ENCODE results near the gene ELAVL1.

The ELAVL1 gene

DNA sequence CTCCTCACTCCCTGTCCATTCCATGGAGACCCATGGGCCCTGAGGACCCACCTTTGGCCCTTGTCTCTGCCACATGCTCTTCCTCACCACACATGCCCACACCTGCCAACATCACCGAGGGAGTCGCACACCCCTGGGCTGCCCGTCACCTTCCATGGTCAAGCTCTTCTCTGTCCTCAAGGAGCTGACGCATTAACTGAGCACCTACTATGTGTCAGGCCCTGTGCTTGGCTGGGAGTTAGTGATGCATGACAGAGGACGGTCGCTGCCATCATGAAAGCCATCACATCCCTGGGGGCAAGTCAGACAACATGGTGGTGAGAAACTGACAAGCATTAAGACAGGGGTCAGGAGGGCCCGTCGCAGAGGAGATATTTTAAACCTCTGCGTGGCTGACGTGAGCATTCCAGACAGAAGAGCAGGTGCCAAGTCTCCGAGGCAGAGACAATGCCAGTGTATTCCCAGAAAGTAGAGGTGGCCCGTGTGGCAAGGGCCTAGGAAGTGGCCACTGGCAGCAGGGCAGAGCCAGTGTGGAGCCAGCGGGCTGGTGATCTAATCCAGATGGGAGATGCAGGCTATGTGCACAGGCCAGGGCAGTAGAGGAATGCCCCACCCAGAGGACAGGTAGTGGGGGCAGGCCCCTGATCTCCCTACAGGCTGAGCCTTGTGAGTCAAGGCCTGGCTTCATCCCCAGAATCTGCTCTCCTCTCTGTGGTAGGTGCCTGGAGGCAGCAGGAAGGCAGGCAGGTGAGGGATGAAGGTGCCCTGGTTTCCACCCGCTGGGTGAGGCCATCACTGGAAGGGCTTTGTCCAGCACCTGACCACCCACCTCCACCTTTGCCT, 21.2 kb downstream of the ELAVL1 start:
- DNase-seq (ENCODE audit: low read depth): no peak

DNA sequence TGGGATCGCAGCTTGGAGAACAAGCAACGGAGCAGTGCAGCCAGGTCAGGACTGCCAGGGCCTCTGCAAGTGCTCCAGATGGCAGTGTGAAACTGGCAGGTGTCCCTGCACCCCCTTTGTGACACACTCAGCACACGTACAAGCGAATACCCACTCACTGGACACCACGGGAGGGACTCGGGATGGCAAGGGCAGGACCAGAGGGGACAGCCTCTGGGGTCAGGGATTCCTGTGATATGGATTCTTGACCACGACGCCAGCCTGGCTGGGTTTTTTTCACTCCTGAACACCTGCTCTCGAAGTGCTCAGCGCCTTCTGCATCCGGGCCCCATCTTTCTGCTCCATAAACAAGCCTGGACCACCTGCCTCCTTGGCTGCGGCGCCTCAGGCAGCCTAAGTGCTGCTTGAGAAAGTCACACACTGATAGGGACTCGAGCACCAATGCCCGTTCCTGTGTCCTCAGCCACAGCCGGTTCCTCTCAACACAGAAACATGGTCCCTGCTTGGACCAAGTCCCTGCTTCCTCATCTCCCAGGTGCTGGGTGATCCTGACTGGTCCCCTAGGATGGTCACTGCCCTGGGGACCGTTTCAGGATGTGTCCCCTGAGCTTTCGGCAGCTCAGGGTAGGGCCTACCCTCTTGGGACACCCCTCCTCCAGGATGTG, 22.0 kb downstream of the ELAVL1 start:
- no peak for DNase-seq (ENCODE audit: low read depth)

DNA sequence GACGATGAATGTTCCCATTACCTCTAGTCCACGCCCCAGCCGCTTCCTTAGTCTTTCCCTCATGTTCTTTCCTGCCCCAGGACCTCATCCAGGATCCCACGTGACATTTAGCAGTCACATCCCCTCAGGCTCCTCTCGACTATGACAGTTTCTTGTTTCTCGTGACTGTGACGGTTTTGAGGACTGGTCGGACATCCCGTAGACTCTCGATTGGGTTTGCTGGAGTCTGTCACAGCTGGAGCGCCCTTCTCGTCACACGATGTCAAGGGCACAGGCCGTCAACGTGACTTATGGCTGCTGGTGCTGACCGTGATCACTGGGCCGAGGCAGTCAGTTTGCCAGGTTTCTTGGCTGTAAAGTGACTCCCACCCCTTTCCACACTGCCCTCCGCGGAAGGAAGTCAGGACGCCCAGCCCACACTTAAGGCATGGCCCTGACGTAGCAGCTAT, 22.8 kb downstream of the ELAVL1 start:
- no peak for DNase-seq (ENCODE audit: low read depth)

DNA sequence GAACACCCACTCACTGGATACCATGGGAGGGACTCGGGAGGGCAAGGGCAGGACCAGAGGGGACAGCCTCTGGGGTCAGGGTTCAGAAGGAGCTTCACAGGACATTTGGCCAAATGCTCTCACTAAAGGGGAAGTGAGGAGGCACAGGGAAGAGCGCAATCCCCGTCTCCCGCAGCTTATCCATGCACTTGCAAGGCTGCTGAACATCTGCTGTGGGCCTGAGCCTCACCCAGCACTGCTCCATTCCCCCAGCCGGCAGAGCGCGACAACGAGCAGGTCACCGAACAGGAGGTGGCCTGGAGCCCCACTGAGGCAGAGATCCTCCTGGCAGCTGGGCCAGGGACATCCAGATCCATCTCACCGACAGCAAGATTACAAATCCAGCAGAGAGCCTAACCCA, 23.3 kb downstream of the ELAVL1 start:
- DNase-seq (ENCODE audit: low read depth): no peak

DNA sequence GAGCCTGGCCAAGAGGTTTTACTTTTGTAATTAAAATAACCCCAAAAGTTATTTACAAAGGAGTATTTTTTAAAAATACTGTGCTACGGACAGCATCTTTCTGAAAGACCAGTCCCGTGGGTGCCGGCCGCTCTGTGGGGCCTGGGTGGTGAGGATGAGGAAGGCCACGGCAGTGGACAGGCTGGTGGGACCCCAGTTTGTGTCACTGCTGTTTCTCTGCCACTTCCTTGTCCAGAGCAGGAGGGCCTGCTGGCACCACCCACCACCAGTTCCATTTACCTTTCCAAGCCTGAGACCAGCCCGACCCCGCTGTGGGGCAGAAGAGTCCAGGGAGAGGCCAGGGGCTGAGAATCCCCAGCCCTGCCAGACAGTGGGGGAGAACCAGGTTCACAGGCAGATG, 23.8 kb downstream of the ELAVL1 start:
- DNase-seq (ENCODE audit: low read depth): no peak

DNA sequence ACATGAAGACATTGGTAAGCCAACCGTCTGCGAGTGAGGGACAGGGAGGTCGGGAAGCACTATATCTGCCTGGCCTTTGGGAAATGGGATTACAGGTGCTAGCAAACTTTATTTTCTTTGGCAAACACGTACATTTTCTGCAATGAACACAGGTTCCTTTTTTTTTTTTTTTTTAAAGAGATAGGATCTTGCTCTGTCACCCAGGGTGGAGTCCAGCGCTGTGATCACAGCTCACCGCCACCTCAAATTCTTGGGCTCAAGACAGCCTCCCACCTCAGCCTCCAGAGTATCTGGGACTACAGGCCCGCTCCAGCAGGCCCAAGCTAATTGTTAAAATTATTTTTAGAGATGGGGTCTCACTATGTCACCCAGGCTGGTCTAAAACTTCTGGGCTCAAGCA, 24.2 kb downstream of the ELAVL1 start:
- DNase-seq (ENCODE audit: low read depth): no peak

DNA sequence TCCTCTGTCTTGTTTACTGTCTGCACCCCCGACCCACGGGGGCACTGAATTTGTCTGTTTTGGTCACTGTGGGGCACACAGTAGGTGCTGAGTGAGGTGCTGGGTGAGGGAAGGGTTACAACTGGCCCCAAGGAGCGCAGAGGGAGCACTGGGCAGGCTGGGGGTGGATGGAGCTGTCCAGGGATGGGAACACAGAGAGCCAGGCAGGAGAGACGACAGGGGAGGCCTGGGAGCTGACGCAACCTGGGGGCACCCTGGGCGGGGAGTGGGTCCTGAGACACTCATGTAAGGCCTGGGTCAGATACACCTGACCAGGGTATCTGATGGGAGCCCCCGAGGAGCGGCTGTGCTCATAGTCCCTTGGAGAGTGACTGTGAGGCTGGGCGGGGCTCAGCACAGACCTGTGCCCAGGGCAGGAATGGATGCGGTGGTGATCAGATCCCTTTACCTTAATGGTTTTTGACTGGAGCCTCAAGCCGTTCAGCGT, 24.8 kb downstream of the ELAVL1 start:
- DNase-seq (ENCODE audit: low read depth): no peak

DNA sequence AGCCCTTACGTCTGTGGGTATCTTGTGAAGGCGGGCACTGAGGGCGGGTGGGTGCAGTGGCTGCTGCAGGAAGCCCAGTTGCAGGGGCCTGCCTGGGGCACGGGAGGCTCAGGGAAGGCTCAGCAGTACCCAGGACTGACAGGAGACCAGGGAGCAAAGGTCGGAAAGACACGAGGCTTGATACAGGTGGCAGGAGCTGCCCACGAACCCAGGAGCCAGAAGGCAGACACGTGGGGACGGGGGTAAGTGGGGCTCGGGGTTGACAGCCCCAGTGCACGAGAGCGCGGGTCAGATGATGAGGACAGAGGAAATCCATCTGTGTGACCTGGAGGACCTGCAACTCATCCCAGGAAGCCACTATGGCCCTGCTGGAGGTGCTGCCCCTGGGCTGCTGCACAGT, 25.3 kb downstream of the ELAVL1 start:
- DNase-seq (ENCODE audit: low read depth): no peak

DNA sequence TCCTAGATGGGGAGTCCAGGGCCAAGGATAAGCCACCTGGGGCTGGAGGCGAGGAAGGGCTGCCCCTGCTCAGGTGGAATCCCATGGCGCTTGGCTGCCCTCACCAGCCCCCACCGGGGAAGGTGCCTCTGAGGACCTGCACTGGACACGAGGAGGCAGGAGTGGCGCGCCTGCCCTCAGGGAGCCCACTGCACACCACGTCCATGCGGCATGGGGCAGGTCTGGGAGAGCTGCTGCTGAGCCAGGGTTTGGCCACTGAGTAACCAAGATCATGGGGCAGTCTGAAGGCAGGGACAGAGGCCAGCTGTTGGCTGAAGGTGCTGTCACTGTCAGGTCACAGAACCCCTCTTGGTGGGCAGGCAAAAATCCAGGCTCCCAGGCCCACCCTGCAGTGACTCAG, 25.9 kb downstream of the ELAVL1 start:
- DNase-seq (ENCODE audit: low read depth): no peak

DNA sequence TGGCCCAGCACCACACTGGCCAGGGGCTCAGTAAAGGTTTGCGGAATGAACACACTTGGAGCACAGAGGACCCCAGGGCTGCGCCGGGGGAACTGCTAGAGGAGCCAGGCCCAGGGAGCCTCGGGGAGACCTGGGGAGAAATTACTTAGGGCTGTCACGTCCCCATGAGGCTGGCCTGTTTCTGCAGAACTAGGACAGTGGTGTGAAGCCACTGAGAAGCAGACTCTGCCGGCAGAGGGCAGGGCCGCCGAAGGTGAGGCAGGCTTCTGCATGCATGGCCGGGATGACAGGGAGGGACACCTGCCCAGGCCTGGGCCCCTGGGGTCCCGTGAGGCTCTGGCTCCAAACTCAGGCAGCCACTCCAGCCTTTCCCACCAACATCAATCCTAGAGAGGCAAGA, 26.4 kb downstream of the ELAVL1 start:
- no peak for DNase-seq (ENCODE audit: low read depth)

DNA sequence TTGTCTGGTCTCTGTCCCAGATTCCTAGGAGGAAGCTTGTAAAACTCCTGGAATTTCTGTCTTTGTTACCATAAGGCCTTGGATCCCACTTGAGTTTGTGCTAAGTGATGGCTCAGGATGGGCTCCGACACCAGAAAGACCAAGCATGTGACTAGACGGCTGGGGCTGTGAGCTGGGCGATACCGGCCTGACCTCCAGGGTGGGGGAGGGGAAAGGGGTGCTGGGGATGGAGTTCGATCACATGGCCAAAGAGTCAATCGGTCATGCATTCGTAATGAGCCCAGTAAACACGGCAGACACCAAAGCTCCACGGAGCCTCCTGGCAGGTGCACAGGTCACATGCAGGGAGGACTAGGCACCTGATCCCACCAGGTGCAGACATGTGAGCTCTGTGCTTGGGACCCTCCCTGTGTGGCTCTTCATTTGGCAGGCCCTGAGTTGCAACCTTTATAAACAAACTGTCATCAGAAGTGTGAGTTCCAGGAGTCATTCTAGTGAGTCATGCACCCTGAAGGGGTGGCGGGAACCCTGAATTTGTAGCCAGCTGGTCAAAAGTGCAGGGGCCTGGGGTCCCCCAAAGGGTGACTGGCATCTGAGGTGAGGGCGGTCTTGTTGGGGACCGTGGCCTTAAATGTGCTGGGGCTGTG, 27.1 kb downstream of the ELAVL1 start:
- no peak for DNase-seq (ENCODE audit: low read depth)

DNA sequence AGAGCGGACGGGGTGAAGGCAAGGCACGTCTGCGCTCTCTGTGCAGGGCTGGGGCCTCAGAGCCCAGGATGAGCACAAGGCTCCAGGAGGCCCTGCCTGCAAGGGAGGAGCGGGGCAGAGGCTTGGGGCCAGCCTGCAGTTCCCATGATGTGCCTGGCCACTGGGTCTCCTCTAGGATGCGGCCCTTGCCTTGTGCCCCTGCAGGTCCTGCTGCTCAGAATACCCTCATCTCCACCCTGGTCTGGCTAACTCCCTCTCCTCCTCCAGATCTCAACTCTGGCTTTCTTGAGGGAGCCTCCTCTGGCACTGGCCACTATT, 27.8 kb downstream of the ELAVL1 start:
- no peak for DNase-seq (ENCODE audit: low read depth)

DNA sequence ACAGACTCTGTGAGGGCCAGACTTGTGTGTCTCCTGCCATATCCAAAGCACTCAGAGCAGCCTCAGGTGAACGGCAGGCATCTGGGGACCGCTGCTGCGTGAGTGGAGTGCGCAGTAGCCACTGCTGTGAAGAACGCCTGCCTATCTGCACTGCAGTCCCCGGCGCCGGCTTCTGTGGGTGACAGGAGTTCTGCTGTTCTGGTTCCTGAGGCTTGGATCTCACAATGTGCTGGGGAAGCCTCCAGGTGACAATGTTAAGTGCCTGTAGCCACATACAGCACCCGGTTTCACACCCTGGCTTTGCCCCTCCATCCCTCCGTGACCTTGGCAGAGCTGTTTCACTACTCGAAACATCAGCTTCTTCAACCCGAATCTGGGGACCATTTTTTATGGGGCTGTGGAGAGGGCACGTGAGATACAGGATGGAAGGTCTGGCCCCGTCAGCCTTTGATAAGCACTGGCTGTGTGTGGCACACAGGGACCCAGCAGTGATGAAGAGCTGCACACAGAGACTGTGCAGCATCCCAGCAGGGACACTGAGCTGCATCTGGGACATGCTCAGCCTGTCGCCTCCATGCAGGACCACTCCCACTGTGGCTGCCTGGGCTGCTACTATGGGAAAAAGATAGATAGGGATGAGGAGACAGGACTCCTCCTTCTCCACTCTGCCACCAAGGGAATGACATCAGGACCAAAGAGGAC, 28.3 kb downstream of the ELAVL1 start:
- DNase-seq (ENCODE audit: low read depth): no peak

DNA sequence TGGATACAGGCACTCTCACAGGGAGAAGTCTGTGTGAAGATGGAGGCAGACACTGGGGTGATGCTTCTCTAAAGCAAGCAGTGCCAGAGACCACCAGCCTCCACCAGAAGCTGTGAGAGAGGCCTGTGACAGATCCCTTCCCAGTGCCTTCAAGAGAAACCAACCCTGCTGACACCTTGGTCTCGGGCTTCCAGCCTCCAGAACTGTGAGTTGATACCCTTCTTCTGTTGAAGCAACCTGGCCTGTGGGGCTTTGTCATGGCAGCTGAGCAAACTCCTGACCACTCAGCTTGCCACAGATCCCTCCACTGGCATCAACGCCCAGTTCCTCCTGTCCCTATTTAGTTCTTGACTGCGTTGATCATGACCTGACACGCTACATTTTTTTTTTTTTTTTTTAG, 29.0 kb downstream of the ELAVL1 start:
- no peak for DNase-seq (ENCODE audit: low read depth)

DNA sequence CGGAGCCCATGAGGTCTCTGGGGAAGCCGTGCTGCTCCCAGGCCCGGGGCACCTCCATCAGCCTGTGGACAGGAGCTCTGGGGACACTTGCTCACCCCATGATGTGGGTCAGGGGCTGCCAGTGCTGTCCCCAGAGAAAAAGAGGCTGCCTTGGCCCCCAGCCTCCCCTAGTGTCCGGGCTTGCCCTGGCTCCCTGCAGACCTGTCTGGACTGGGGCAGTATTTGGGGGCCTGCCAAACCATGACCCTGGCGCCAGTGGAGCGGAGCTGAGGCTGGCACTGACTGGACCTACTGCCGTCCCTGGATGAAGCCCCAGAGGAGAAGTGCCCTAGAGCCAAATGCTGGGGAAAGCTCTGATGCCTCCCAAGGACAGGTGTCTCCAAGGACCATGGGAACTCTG, 30.4 kb downstream of the ELAVL1 start:
- no peak for DNase-seq (ENCODE audit: low read depth)

DNA sequence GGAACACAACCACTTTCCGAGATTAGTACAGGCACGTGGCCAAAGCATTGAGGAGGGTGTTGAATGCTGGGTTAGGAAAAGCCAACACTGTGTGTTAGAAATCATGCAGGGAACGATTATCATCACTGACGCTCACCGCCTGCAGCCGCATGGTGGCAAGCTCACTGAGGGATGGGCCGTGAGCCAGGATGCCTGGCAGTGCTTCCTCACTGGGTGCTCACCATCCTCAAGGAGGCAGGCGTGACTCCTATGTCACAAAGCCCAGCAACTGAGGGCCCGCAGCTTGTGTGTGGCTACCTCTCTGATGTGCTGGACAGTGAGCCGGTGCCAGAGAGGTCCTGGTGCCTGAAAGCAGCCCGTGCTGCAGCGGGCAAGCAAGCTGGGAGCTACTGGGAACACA, 31.6 kb downstream of the ELAVL1 start:
- no peak for DNase-seq (ENCODE audit: low read depth)

DNA sequence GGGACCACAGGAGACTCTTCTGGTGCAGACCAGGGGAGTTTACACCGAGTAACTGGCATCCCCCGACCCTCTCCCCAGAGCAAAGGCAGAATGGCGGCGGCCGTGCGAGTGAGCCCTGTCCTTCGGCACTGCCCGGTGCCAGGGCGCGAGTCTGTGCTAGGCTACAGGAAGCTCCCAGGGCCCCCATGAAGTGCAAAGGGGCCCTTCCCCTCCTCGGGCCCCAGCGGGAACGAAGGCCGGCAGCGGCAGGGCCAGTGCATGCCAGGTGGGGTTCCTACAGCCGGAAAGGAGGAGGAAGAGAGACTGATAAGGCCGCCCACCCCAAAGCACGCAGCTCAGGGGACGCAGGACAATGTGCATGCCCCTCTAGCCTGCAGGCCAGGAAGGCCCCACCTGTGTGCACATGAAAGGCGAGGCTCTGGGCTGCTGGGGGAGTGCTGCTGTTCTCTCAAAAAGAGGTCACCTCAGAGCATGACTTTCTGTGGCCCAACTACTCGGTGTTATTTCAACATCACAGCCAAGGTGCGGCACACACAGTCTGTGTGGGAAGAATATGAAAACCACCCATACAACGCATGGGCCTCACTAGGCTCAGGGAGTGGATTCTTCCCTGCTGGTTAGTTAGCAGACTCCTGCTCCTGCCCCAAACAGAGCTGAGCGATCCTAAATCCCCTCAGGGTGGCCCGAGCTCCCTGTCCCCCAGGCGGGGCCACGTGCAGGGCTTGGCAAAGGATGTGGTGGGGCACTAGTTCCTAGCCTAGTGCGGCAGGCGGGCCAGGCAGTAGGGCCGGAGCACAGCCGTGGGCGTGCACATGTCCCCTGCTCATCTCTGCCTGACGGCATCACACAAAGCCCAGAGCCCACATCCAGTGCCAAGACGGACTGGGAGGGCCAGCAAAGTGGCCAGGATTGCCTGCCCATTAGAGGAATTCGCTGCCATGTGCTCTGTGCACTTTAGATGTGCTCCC, 33.6 kb downstream of the ELAVL1 start:
- no peak for DNase-seq (ENCODE audit: low read depth)

DNA sequence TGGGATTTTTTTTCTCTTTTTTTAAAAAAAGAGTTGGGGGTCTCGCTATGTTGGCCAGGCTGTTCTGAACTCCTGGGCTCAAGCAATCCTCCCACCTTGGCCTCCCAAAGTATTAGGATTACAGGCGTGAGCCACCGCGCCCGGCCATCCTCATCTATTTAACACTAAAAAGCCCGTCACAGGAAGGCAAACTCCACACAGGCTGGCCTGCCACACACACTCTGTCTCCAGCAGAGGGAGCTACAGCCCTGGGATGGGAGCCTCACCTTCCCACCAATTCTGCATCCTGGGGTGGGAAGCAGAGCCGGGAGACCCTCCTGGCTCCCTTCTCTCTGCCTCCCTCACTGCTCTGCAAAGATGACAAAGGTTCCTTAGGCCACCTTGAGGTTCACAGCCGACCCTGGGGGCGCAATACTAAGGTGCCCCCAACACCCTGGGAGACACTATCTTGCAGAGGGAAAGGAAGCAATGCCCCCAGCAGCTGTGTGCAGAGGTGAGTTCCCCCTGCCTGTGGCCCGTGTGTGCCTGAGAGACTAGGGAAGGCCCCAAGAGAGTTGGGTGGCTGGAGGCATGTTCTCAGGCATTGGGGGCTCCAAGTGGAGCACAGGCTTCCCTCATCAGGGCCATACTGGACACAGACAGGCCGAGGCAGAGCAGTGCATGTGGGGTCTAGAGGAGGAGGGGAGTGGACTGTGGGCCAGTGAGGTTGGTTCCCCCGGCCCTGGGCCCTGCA, 34.6 kb downstream of the ELAVL1 start:
- DNase-seq (ENCODE audit: low read depth): no peak

DNA sequence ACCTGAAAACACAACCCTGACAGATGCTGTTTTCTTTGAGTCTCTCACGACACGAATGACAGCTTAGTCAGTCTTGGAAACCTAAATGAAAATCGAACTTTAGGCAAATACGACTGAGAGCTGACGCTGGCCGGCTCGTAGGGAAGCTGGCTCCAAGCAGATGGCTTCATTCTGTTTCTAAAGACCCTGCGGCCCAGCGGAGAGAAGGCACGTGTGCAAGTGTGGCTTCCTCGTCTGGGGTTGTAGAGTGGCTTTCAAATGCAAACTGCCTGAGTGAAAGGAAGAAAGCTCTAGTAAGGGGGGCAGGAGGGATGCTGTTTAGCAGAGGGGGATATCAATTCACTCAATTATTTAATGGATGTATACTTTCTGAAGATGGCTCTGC, 35.9 kb downstream of the ELAVL1 start:
- no peak for DNase-seq (ENCODE audit: low read depth)

DNA sequence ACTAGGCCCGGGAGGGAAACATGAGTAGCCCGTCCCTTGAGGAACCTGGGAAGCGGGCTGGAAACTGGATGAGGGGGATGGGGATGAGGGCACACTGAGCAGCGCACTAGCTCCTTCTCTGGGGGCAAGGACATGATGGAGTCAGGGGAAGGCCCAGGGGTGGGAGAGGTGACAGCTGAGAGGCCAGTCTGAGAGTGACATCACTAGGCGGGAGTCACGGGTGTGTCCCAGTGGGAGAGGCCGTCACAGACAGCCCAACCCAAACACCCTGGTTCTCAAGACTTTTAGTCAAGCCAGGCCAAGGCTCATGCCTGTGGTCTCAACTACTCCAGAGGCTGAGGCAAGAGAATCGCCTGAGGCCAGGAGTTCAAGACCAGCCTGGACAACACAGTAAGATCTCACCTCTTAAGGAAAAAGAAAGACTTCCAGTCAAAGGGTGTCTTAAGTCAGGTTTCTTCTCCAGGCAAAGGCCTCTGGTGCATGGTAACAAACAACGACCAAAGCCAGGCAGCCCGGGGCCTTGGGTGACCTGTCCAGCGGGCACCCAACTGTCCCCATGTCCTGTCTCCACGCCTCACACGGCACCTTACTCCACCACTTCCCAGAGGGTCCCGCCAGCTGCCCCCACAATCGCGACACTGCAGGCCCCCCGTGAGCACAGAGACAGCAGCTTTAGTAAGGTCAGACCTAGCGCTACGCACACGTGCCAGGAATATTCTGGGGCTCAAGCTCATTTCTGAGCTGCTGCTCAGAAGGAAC, 36.5 kb downstream of the ELAVL1 start:
- DNase-seq (ENCODE audit: low read depth): no peak

Data from GM04503 (cell line).